Sigmoid colon (tissue), 4 donors: ENCODE data around the gene CARMIL1.

Experiments
- CTCF ChIP-seq, 4 experiments: fragments of 450-650 bp in 3 of 4; fragments of 200-600 bp in 1 of 4; IDR thresholded peaks; one replicate each; pipeline ENCODE4 v1.5.1; 2016 to 2019; ENCODE audit warnings: antibody characterized with exemption in 4 of 4, mild to moderate bottlenecking in 3 of 4, moderate library complexity in 2 of 4
- POLR2A ChIP-seq, 2 donors: fragments of 450-650 bp; IDR thresholded peaks; one replicate each; pipeline ENCODE4 v1.6.1; 2016; ENCODE audit warnings: antibody characterized with exemption in 2 of 2, mild to moderate bottlenecking in 2 of 2, moderate library complexity in 2 of 2
- POLR2AphosphoS5 ChIP-seq, 4 donors: sonication (generic); formaldehyde crosslinking; IDR thresholded peaks; one replicate each; pipeline ENCODE4 v1.6.1; 2017; ENCODE audit warnings: antibody characterized with exemption in 4 of 4

GRCh38 chr6:25322692-25323091, 43.5 kb downstream of the CARMIL1 start:
- TF ChIP-seq POLR2A (IDR thresholded peaks at IDR 0.05) (no peak), CTCF (IDR thresholded peaks at IDR 0.05) (no peak), POLR2AphosphoS5 (IDR thresholded peaks at IDR 0.05) (no peak)
